ENCODE data around the gene MAD2L1.

Gene MAD2L1

DNA sequence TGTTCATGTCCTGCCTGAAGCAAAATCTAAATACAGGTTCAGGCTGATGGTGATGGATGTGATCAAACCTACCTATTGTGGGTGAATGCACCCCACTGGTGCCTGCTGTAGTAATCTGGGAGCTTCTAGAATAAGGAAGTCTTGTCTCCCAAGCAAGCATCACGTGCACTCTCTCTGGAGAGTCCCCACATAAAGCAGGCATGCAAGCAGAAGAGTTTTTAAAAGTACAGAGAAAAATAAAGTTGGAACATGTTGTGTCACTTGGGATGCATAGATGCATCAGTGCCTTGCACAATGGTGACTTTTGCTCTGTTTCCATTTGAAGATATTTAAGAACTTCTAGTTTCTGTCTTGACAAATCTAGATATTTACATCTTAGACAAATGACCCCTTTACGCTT lies 54.9 kb downstream of the MAD2L1 start:
- Histone ChIP-seq H3K36me3 (no peaks in the 10 kb centered on the region), H3K27ac (no peak overlapping the region), H3K4me3 (no peak overlapping the region), H3K27me3 (no peaks in the 10 kb centered on the region), H3K9me3 (no peaks in the 10 kb centered on the region), H3K4me1 (peaks cover 0 to 12% (median 6%) of the 10 kb centered on the region in 4 donors)
- TF ChIP-seq, protein P1, sequence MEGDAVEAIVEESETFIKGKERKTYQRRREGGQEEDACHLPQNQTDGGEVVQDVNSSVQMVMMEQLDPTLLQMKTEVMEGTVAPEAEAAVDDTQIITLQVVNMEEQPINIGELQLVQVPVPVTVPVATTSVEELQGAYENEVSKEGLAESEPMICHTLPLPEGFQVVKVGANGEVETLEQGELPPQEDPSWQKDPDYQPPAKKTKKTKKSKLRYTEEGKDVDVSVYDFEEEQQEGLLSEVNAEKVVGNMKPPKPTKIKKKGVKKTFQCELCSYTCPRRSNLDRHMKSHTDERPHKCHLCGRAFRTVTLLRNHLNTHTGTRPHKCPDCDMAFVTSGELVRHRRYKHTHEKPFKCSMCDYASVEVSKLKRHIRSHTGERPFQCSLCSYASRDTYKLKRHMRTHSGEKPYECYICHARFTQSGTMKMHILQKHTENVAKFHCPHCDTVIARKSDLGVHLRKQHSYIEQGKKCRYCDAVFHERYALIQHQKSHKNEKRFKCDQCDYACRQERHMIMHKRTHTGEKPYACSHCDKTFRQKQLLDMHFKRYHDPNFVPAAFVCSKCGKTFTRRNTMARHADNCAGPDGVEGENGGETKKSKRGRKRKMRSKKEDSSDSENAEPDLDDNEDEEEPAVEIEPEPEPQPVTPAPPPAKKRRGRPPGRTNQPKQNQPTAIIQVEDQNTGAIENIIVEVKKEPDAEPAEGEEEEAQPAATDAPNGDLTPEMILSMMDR (IDR thresholded peaks at IDR 0.05): no peak
- intact Hi-C loops (cut with DNase I; ENCODE audit: low total_unique reads): no loop called here
- no peak for DNase-seq

DNA sequence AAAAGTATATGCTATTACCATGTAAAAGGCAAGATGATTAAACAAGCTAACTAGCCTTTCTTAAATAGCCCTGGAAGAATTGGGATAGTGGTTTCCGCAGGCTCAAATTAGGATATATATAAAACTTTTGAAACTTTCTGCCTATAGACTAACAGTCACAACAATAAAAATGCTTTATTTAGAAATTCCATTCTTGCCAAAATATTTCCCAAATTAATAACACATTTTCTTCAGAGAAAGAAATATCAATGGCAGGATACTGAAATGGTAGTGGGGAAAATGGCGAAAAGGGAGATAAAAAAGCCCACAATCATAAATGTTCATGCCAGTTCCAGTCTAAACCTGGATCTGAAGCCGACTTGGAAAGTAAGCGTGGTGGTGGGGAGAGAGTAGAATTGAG lies 56.0 kb downstream of the MAD2L1 start:
- peaks cover 0 to 14% (median 6%) of the 10 kb centered on the region in 4 donors for H3K4me1 ChIP-seq
- H3K27ac ChIP-seq: no peak overlapping the region
- H3K4me3 ChIP-seq: no peak overlapping the region
- no peak for DNase-seq
- H3K27me3 ChIP-seq: no peaks in the 10 kb centered on the region
- TF ChIP-seq, protein P1 (IDR thresholded peaks at IDR 0.05): no peak
- no peaks in the 10 kb centered on the region for H3K9me3 ChIP-seq
- intact Hi-C loops (cut with DNase I; ENCODE audit: low total_unique reads): no loop called here
- H3K36me3 ChIP-seq: no peaks in the 10 kb centered on the region

DNA sequence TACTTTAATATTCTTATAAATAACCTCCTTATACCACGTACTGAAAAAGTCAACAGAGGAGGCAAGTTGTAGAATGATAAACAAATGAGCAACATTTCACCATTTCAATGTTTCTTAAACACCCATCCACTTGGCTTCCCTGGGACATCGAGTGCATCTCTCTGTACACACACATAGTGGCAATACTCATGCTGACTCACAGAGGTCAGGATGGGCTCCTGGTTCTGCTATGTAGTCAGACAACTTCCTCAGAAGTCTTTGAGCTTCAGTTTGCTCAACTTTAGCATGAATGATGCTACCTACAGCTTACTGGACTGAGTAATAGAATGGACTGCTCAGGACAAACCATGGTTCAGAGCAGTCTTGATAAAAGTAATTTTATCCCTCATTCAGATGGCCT lies 56.9 kb downstream of the MAD2L1 start:
- no peaks in the 10 kb centered on the region for H3K36me3 ChIP-seq
- DNase-seq: no peak
- H3K27me3 ChIP-seq: no peaks in the 10 kb centered on the region
- H3K4me3 ChIP-seq: no peak overlapping the region
- TF ChIP-seq, protein P1 (IDR thresholded peaks at IDR 0.05): no peak
- peaks cover 0 to 14% (median 6%) of the 10 kb centered on the region in 4 donors for H3K4me1 ChIP-seq
- no peak overlapping the region for H3K27ac ChIP-seq
- intact Hi-C loops (cut with DNase I; ENCODE audit: low total_unique reads): no loop called here
- H3K9me3 ChIP-seq: no peaks in the 10 kb centered on the region

DNA sequence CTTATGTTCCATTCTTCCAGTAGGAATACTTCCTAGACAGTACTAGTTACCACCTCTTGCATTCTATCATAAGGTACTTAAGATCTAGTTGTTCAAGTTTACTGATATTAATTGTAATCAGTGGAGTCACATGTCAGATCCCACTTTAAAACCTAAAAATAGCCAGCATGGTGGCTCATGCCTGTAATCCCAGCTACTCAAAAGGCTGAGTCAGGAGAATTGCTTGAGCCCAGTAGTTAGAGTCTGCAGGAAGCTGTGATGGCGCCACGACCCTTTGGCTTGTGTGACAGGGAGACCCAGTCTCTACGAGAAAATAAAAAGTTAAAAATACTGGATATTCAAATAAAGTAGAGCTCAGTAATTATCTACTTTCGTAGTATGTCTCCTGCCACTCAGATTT lies 57.7 kb downstream of the MAD2L1 start:
- Histone ChIP-seq H3K27ac (no peak overlapping the region), H3K9me3 (no peaks in the 10 kb centered on the region), H3K4me3 (no peak overlapping the region), H3K36me3 (no peaks in the 10 kb centered on the region), H3K27me3 (no peaks in the 10 kb centered on the region), H3K4me1 (peaks cover 0 to 14% (median 6%) of the 10 kb centered on the region in 4 donors)
- intact Hi-C loops (cut with DNase I; ENCODE audit: low total_unique reads): no loop called here
- TF ChIP-seq, protein P1 (IDR thresholded peaks at IDR 0.05): no peak
- DNase-seq: no peak

DNA sequence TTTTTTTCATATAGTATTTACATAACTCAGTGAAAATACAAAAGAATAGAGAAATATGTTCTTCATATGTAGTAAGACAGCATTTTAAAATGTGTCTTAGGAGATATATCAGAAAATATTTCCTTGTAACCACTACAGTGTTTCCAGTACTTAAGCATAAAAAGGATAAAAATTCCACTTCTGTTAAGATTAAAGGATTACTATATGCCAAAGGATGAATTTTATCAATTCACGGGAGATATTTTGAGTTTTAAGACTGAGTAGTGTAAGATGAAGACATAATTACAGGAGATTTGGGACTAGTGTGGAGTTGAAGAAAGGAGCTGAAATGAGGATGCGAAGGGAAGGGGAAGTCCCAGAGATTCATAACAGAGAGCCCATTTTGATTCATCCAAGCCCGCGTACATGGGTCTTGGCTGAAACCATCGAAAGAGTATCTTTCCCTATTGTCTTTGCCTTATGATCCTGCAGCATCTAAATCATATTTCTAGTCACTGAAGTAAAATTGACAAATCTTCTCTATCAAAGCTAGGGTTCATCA lies 58.7 kb downstream of the MAD2L1 start:
- intact Hi-C loops (cut with DNase I; ENCODE audit: low total_unique reads): no loop called here
- TF ChIP-seq, protein P1 (IDR thresholded peaks at IDR 0.05): no peak
- peak overlapping the region in 1 of 2 donors; percentile 33 for H3K27ac ChIP-seq
- H3K4me1 ChIP-seq: peaks cover 0 to 14% (median 6%) of the 10 kb centered on the region in 4 donors
- no peaks in the 10 kb centered on the region for H3K9me3 ChIP-seq
- no peaks in the 10 kb centered on the region for H3K36me3 ChIP-seq
- no peak overlapping the region for H3K4me3 ChIP-seq
- H3K27me3 ChIP-seq: no peaks in the 10 kb centered on the region
- DNase-seq: no peak

Measured in tibial artery (tissue), 4 donors.